Activated effector memory CD4-positive, alpha-beta T cell treated with Interleukin-2 at 50 U/mL for 16 hours (primary cell): Measurements from ENCODE around the gene KREMEN2.

Source experiments
- DNase-seq: peaks from one replicate; pipeline ENCODE4 v3.0.0-alpha.2; 2020

The KREMEN2 gene

DNA sequence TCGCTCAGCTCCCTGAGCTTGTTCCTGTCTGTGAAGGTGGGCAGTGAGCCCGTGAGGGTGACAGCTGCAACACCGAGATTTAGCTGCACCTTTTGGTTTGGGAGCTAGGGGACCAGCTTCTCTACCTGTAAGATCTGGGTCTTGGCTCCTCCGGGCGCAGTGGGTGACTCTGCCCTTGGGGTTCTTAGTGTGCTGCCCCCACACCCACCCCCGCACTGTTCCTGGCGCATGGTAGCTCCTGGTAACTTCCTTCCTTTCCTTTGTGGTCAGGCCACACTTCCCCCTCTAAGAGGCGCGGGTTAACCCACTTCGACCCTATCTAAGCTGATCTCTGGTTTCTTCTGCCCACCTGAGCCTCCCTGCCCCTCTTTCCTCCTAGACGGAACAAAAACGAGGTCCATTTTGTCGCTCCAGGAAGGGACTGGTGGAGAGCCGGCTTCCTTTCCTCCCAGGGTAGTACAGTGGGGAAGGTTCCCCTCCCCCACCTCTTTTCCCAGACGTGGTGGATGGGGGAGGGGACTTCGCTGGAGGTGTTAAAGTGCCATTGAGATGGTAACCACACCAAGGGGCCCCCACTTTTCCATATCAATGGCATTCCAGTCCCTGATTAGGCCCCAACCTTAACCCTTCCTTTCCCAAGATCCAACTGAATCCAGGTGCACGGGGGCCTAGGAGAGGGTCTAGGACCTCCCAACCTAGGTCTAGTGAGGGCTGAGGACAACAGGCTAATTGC is 44.0 kb downstream of the KREMEN2 start:
- no peak for DNase-seq

DNA sequence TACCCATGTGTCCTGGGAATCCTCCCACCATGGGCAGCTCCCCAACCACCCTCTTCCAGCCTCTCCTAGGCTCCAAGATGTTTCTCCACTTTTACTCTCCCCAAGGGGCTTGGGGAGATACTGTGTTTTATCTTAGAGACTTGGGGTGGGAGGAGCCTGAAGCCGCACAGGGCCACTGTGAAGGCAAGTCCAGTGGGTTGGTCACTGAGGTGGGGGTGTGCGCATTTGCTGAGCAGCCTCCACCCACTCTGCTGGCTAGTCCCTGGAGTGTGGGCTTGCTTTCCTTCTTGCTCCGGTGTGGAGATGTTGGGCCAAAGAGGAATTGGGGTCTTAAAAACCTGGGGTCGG is 44.6 kb downstream of the KREMEN2 start:
- DNase-seq: no peak

DNA sequence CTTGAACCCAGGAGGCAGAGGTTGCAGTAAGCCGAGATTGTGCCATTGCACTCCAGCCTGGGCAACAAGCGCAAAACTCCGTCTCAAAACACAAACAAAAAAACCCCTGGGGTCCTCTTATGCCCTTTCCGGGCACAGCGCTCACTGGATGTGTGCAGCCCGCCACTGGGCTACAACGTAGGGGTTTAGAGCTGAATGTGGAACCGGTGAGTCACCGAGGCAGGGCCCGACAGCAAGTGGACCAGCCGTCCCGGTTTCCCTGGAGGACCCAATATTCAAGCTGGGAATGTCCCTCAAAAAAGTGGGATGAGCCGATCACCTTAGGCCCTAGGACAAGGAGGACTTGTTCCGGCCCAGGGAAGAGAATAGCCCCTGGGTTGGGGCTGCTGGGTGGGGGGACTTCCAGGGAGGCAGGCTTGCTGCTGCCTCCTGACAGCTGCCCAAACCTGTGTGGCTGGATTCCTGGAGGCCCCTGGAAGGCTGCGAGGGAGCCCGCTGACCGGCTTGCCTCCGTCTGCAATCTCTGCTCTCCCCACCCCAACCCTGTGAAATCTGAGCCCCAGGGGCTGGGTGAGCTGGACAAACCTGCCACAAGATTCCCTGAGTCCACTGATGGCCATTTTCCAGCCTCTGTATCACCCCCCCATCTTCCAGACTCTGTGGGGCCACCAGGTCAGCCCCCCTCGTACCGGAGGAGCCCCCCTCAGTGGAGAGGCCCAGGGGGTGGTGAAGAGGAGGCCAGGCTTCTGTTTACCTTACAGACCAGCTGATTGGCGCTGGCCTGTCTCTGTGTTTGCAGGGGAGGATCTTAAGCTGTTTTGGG is 45.7 kb downstream of the KREMEN2 start:
- DNase-seq: no peak

DNA sequence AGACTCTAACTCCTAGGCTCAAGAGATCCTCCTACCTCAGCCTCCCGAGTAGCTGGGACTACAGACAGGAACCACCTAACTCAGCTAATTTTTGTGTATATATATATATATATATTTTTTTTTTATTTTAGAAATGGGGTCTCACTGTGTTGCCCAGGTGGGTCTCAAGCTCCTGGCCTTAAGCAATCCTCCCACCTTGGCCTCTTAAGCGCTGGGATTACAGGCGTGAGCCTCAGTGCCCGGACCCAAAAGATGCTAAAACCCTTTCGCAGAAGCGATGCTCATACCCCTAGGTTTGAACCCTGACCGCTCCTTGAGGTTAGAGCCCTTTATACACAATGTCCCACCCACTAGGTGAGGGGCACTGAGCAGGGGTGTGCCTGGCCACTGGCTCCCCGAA is 46.4 kb downstream of the KREMEN2 start:
- no peak for DNase-seq

DNA sequence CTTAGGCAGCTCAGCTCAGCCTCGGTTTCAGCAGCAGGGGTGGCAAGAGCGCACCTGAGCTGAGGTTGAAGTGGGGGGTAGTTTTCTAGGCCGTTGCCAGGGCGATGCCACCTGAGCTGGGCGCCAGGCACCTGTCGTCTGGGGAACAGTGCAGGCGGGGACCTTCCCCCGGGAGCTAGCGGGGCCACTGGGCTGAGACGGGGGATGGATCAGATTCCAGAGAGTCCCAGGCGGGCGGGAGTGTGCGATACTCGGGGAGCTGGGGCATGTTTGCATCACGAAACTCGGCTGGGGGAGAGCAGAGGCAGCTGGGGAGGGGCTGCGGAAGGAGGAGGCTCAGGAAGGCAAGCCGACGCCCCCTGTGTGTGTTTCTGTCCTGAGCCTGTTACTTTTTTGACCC is 48.2 kb downstream of the KREMEN2 start:
- DNase-seq: no peak

DNA sequence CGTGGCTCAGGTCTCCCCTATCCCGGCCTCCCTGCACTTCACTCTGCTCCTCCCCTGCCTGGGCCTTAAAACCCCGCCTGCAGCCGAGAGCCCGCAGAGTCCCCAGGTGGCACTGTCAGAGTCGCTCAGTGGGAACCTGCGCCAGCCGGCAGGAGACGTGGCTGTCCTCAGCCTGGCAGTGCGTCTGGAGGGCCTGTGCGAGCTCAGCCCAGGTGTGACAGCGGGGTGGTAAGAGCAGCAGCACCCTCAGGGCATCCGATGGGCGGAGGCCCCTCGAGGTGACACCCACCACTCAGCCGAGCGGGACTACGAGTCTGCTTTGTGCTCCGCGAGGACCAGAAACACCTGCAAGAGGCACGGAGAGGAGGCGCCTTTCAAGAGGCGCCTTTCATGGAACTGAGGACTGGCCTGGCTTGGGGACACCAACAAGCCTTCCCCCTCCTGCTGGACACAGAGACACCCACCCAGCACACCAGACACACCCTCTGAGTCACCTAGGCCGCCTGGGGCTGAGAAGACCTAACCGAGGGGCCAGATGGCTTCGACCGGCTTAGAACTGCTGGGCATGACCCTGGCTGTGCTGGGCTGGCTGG is 48.8 kb downstream of the KREMEN2 start, which contains the start of gene CLDN9:
TSS of gene CLDN9 (plus strand) at position 96 of the 593 bp plus-strand sequence. CDS start at position 536, 440 bp downstream.
- no peak for DNase-seq

DNA sequence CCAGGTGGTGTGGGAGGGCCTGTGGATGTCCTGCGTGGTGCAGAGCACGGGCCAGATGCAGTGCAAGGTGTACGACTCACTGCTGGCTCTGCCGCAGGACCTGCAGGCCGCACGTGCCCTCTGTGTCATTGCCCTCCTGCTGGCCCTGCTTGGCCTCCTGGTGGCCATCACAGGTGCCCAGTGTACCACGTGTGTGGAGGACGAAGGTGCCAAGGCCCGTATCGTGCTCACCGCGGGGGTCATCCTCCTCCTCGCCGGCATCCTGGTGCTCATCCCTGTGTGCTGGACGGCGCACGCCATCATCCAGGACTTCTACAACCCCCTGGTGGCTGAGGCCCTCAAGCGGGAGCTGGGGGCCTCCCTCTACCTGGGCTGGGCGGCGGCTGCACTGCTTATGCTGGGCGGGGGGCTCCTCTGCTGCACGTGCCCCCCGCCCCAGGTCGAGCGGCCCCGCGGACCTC is 49.4 kb downstream of the KREMEN2 start:
- DNase-seq: no peak

DNA sequence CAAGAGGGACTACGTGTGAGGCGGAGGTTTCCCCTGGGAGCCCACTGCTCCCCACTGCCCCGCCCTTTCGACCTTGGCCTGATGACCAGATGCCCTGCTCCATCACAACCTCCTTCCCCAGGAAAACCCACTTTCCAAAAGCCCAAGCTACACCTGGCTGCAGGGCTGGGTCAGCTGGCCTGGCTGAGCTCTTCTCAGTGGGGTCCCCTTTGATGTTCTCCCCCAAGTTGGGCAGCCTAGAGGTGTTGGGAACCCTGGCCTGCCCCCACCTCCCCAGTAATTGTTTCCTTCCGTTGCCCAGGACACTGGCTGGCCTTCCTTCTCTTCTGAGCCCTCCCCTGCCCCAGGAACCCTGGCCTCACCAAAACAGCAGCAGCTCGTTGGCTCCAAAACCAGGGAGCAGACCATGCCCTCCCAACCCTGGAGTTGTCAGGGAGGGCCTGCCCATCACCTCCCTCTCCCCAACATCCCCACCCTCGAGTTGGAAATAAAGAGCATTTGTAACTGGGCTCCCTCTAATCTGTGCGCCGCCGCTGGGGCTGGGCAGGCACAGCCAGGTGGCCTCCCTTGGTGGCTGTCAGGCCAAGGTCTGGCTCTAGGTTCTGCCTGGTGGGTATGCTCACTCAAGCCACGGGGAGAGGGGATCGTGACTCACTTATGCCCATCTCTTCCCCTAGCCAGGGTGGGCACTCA is 50.1 kb downstream of the KREMEN2 start:
- DNase-seq: no peak

DNA sequence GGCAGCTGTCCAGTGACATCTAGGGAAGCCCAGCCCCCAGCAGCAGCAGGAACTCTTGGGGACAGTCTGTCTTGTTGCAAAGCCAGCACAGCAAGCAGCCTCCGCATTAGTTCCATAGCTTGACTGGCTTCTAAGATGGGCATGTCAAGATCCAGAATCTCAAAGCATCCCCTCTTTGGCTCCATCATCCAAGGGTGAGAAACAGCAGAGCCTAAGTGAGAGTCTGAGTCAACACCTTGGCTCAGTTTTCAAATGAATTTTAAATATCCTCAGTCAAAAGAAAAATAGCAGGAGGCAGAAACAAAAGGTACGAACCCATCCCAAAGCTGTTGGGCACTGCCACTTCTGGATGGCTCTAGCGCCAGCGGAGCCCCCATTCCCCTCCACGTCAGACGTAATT is 50.9 kb downstream of the KREMEN2 start:
- no peak for DNase-seq

DNA sequence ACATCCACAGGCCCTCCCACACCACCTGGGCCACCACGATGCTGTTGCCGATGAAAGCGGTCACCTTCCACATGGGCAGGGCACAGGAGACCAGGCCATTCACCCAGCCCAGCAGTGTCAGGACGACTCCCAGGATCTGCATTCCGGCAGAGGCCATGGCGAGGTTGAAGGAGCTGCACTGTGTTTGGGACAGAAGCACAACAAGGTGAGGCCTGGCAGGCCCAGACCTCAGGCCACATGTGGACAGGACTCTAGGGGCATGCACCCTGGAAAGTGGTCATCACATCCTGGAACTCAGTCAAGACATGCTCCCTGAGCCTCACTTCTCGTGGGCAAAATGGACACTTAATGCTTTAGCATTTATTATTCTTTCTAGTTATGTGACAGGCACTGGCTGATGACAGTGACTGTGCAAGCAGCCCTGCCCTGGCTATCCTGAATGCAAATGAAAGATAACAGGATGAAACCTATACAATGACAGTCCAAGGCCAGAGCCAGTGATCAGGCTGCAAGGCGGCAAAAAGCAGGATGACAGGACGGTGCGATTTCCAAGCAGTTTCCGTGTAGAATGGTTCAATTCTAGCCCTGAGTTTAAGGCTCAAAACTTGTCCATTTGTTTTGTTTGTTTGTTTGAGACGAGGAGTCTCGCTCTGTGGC is 51.9 kb downstream of the KREMEN2 start:
- DNase-seq: no peak

DNA sequence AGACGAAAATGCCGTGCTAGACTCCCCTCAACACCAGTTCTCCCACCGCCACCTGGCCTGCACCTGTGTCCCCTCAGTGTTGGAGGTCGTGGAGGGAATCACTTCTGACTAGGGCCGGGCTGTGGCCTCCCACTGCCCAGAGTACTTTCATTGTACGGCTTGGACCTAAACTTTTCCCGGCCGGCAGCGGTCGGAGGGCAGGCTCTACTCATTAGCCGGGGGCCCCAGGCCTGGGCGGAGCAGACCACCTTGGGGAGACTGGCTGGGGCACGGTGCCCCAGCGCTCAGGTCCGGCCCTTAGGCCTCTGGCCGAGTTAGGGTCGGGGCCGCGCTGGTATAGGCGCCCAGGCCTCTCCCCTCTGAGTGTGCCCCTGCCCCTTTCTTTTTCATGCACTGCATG is 53.3 kb downstream of the KREMEN2 start:
- no peak for DNase-seq
